C4-2B (cell line): ENCODE results near the gene PACSIN2.

Experiments used
- CTCF ChIP-seq: fragments of 450-650 bp; conservative IDR thresholded peaks from 2 replicates; pipeline ENCODE4 v1.5.1; 2017; ENCODE audit warnings: mild to moderate bottlenecking
- ZFX ChIP-seq: fragments of 450-650 bp; IDR thresholded peaks from 2 replicates; pipeline ENCODE4 v1.6.1; 2017

- no peak for TF ChIP-seq CTCF
- TF ChIP-seq ZFX, result no peak
These were observed 119.9 kb downstream of the PACSIN2 start for GRCh38 chr22:42895087-42895486.
